Naive B cell (primary cell): ENCODE data around the gene KCNQ1. TPM values are rescaled to one million over a fixed set of nuclear protein-coding genes. Genes with fewer than 3 reads are reported as not detected.

Experiments
- ATAC-seq, 2 donors: fragments of 150-1000 bp; cut with Tn5 transposase; 2 replicates each; pipeline ENCODE4 v1.10.0; 2021; ENCODE audit warnings: low read depth in 2 of 2, mild to moderate bottlenecking in 2 of 2, moderate library complexity in 2 of 2
- DNase-seq: peaks from one replicate; pipeline ENCODE4 v3.0.0; 2022
- H3K27ac Mint-ChIP-seq, 6 donors: one replicate each; pipeline ENCODE4 v1.8.0; 2020 to 2022; ENCODE audit warnings: mild to moderate bottlenecking in 6 of 6, mixed read lengths in 6 of 6, moderate library complexity in 5 of 6, inconsistent platforms in 2 of 6
- H3K27me3 Mint-ChIP-seq, 3 donors: one replicate each; pipeline ENCODE4 v1.8.0; 2021 to 2022; ENCODE audit warnings: mixed read lengths in 3 of 3, mild to moderate bottlenecking in 1 of 3
- H3K36me3 Mint-ChIP-seq, 2 donors: one replicate each; pipeline ENCODE4 v1.8.0; 2020 to 2022; ENCODE audit warnings: mixed read lengths in 2 of 2, inconsistent platforms in 1 of 2, mild to moderate bottlenecking in 1 of 2
- H3K4me1 Mint-ChIP-seq, 3 donors: one replicate each; pipeline ENCODE4 v1.8.0; 2020 to 2022; ENCODE audit warnings: mixed read lengths in 3 of 3, inconsistent platforms in 1 of 3, mild to moderate bottlenecking in 1 of 3, moderate library complexity in 1 of 3
- H3K4me3 Mint-ChIP-seq, 8 donors: one replicate each; pipeline ENCODE4 v1.8.0; 2020 to 2022; ENCODE audit warnings: mild to moderate bottlenecking in 8 of 8, mixed read lengths in 8 of 8, moderate library complexity in 8 of 8, inconsistent platforms in 2 of 8
- H3K9me3 Mint-ChIP-seq, 7 donors: one replicate each; pipeline ENCODE4 v1.8.0; 2020 to 2022; ENCODE audit warnings: mixed read lengths in 7 of 7, mild to moderate bottlenecking in 5 of 7, inconsistent platforms in 2 of 7, moderate library complexity in 1 of 7
- polyA plus RNA-seq, 6 donors: library from polyadenylated mRNA; unstranded; fragments of 300-500 nt; fragmentation: Illumina TruSeq; gene quantifications; one replicate each; pipeline ENCODE4 v1.2.3, GENCODE V29; 2021; ENCODE audit warnings: low read depth in 6 of 6

The KCNQ1 gene
- polyA plus RNA-seq, 6 donors from 2014 or later: 9.3 to 22.6 (median 10.3) TPM

DNA sequence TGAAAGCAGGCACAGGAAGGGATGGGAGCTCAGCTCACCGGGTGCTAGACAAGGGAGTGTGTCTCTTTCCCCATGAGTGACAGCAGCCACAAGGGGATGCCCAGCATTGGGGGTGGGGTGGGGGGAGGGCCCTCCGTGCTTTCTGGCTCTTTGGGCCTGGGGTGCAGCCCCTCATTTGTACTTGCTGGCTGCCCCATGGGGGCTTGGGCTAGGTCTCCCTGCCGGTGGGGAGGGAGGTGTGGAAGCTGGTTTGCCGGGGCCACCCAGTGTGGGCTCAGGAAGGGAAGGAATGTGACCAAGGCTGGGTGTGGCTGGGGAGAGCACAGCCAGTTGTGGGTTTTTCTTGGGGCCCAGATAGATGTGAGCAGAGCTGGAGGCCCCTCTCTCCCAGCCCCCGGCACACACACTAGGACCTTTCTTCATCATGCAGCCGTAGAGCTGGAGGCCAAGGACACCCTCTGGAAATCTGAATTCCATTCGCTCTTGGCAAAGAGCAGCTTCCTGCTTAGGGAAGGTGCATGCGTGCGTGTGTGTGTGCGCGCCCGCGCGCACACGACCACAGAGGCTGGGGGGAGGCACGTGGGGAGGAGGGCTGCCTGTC is 229.2 kb downstream of the KCNQ1 start:
- H3K36me3 Mint-ChIP-seq: peaks cover 4 to 7% of the 10 kb centered on the region in 2 donors
- H3K27ac Mint-ChIP-seq: peak overlapping the region in 2 of 6 donors; percentile 57 to 70
- no peak for DNase-seq
- H3K4me1 Mint-ChIP-seq: peaks cover 19 to 45% (median 31%) of the 10 kb centered on the region in 3 donors
- ATAC-seq: no peak
- H3K27me3 Mint-ChIP-seq: no peaks in the 10 kb centered on the region
- no peak overlapping the region for H3K4me3 Mint-ChIP-seq
- peaks cover 0 to 3% (median 0%) of the 10 kb centered on the region in 7 donors for H3K9me3 Mint-ChIP-seq

DNA sequence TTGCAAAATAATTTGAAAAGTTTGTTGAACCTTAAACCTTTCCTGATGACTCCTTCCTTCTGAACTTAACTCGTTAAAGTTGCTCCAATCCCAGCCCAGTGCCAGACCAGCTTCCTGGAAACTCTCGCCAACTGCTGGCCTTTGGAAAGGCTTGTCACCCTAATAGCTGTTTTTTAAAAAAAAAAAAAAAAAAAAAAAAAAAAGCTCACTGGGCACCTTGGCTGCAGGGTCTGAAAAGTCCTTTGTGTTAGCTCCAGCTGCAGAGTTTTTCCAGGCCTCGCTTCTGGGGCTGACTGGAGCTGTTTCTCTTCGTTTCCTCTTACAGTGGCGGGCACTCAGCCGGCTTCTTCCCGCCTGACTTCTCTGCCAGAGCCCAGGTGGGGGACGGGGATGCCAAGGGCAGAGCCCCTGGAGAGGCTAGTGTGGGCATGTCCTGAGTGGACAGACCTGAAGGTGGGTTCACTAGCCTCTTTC is 229.9 kb downstream of the KCNQ1 start:
- peaks cover 4 to 6% of the 10 kb centered on the region in 2 donors for H3K36me3 Mint-ChIP-seq
- H3K4me3 Mint-ChIP-seq: no peak overlapping the region
- H3K27me3 Mint-ChIP-seq: no peaks in the 10 kb centered on the region
- DNase-seq (no peak), ATAC-seq (no peak)
- H3K9me3 Mint-ChIP-seq: peaks cover 0 to 3% (median 0%) of the 10 kb centered on the region in 7 donors
- peak overlapping the region in 2 of 6 donors; percentile 41 to 44 for H3K27ac Mint-ChIP-seq
- H3K4me1 Mint-ChIP-seq: peaks cover 19 to 41% (median 31%) of the 10 kb centered on the region in 3 donors

DNA sequence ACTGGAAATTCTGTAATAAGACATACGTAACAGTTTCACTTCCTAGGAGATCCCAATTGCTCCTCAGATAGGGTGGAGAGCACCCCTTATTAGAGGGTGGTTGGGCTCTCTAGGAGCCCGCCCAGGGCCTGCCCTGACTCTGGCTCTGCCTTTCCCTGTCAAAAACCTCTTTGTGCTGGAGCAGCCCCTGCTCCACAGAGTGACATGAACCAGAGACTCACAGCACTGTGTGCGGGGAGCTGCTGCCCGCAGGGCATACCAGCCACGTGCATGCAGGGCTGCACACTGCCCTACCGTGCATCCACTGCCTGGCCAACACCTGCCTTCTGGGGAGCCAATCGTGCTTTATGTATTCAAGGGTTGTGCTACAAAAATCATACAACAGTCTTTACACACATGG is 230.7 kb downstream of the KCNQ1 start:
- peaks cover 0 to 3% (median 0%) of the 10 kb centered on the region in 7 donors for H3K9me3 Mint-ChIP-seq
- H3K4me3 Mint-ChIP-seq: no peak overlapping the region
- no peaks in the 10 kb centered on the region for H3K27me3 Mint-ChIP-seq
- H3K27ac Mint-ChIP-seq: no peak overlapping the region
- peaks cover 0 to 4% of the 10 kb centered on the region in 2 donors for H3K36me3 Mint-ChIP-seq
- DNase-seq (no peak), ATAC-seq (no peak)
- H3K4me1 Mint-ChIP-seq: peaks cover 20 to 33% (median 24%) of the 10 kb centered on the region in 3 donors

DNA sequence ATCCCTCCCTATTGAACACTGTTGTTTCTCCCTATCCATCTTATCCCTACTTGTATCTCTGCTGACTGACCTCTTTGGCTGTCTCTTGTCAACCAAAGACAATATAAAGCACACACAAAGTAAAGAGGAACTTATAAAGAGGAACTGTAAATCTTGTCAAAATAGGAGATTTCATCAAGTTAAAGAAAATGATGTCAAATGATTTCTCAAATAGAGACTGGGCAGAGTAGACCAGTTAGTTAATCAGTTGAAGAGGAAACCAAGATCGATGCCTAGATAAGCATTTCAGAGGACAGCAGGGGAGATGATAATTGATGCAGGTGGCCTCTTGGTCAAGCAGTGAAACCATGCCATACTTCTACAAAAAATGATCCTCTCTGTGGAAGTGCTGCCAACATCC is 232.3 kb downstream of the KCNQ1 start:
- peaks cover 0 to 3% (median 0%) of the 10 kb centered on the region in 7 donors for H3K9me3 Mint-ChIP-seq
- H3K27me3 Mint-ChIP-seq: no peaks in the 10 kb centered on the region
- H3K36me3 Mint-ChIP-seq: peaks cover 0 to 4% of the 10 kb centered on the region in 2 donors
- DNase-seq (no peak), ATAC-seq (peak; percentile 61 to 65)
- H3K27ac Mint-ChIP-seq: no peak overlapping the region
- H3K4me3 Mint-ChIP-seq: no peak overlapping the region
- H3K4me1 Mint-ChIP-seq: peaks cover 29 to 40% (median 34%) of the 10 kb centered on the region in 3 donors

DNA sequence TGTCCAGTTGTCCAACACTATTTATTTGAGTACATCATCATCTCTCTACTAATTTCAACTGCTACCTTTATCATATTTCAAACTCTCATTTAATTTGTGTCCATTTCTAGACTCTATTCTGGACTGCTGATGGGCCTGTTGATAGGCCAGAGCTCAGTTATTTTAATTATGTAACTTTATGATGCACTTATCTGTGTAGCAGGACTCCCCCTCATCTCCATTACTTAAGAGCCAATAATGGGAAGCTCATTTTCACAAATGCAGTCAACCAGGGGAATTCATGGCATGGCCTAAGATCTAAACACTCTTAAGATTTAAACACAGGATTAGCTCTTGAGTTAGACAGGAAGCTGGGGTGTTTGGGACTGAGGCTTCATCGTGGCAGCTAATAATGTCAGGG is 233.6 kb downstream of the KCNQ1 start:
- Mint-ChIP-seq H3K27me3 (no peaks in the 10 kb centered on the region), H3K36me3 (peaks cover 0 to 4% of the 10 kb centered on the region in 2 donors), H3K27ac (peak overlapping the region in 2 of 6 donors; percentile 38 to 74), H3K4me3 (no peak overlapping the region), H3K9me3 (peaks cover 0 to 3% (median 0%) of the 10 kb centered on the region in 7 donors), H3K4me1 (peaks cover 30 to 40% (median 38%) of the 10 kb centered on the region in 3 donors)
- DNase-seq (no peak), ATAC-seq (no peak)

DNA sequence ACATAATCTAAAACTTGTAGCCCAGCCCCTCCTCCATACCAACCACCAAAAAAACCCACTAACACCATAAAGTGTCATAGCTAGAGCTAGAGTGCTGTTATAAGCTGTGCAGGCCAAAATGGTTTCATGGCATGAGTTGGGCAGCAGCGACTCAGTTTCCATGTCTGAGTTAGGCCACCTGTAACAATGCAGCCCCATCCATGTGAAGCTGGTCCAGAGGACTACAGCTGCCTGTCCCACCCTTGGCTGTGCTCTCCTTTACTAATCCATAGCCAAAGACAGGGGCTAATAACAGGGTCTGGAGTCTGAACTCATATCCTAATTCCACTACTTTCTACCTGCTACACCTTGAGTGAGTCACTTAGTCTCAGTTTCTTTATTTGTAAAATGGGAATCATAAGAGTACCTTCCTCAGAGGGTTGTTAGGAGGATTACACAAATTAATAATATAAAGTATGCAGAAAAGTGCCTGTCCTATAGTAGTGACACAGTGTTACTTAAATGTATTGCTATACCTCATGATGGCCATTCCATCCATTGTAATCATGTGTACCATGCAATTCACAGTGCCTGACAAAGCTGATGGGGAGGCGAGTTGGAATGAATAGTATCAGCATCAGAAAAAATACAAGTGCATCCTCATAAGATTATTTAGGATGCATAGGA is 234.3 kb downstream of the KCNQ1 start:
- H3K9me3 Mint-ChIP-seq: peaks cover 0 to 3% (median 0%) of the 10 kb centered on the region in 7 donors
- H3K4me3 Mint-ChIP-seq: no peak overlapping the region
- peaks cover 0 to 4% of the 10 kb centered on the region in 2 donors for H3K36me3 Mint-ChIP-seq
- H3K27me3 Mint-ChIP-seq: no peaks in the 10 kb centered on the region
- DNase-seq: no peak
- H3K4me1 Mint-ChIP-seq: peaks cover 30 to 38% (median 33%) of the 10 kb centered on the region in 3 donors
- ATAC-seq: no peak
- H3K27ac Mint-ChIP-seq: no peak overlapping the region

DNA sequence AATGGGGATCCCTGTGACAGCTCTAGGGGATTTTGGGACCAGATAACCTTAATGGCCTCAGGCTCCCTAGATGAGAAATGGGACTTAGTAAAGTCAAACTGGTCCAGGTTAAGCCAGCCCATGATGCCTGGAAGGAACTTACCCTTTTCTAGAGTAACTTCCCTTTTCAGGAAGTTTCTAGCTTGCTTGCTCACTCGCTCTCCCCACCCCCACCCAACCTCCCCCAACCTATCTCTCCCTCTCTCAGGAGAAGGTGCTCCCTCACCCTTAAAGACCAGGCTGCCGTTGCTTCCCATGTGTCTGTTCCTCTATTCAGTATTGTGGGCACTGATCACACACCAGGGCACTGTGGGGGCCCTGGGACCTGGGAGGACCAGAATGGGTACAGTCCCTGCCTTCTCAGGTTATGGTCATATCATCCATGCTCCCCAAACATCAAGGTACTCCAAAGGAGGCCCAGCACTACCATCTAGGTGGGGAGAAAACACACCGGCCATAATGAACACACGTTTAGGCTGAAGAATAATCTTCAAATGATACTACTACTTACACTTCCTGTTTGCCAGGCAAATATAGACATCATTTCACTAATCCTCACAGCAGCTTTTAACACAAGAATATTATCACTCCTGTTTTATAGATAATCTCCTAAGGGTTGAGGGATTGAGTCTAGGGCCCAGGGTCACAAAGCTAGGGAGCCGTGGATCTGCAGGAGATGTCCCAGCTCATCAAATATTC is 236.8 kb downstream of the KCNQ1 start:
- H3K4me3 Mint-ChIP-seq: peak overlapping the region in 6 of 8 donors; percentile 28 to 64 (median 40)
- H3K4me1 Mint-ChIP-seq: peaks cover 23 to 27% (median 24%) of the 10 kb centered on the region in 3 donors
- DNase-seq (no peak), ATAC-seq (peak; percentile 46 to 61)
- peaks cover 0 to 4% of the 10 kb centered on the region in 2 donors for H3K36me3 Mint-ChIP-seq
- peaks cover 0 to 3% (median 0%) of the 10 kb centered on the region in 7 donors for H3K9me3 Mint-ChIP-seq
- no peaks in the 10 kb centered on the region for H3K27me3 Mint-ChIP-seq
- H3K27ac Mint-ChIP-seq: peak overlapping the region in 5 of 6 donors; percentile 32 to 88 (median 80)

DNA sequence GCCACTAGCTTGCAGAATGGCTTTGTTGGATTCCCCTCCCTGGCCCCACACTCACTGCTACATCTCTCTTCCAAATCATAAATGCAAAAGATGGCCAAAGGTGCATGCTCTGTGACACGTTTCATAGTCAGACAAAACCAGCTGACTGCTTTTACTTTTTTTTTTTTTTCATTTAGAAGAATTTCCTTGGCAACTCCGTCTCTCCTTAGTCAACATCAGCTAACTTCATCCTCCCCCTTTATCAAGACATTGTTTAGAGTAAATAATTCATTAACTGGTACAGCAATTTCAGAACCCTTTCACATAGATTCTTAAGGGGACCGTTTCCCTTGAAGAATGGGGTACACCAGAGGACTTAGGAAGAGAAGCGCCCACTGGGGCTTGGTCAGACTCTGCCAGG is 239.0 kb downstream of the KCNQ1 start:
- Mint-ChIP-seq H3K27ac (no peak overlapping the region), H3K36me3 (no peaks in the 10 kb centered on the region)
- ATAC-seq: no peak

DNA sequence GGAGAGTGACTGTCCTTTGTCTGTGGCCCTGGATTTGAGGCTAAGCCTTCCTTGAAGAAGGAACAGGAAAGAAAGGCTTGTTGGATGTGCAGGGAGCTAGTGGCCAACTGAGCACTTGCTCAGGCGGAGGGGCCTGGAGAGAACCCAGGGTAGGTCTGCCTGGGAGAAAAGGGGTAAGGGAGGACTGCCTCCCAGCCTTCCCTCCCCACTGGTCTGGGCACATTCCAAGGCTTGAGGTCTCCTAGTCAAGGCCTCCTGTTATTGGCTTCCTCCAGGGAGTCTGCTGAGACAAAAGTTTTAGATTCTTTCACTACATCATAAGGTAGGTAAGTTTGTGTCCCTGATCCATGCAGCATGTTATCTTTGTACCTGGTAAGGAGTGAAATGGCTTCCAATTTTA is 239.8 kb downstream of the KCNQ1 start:
- Mint-ChIP-seq H3K27ac (no peak overlapping the region), H3K27me3 (no peaks in the 10 kb centered on the region), H3K4me3 (no peak overlapping the region), H3K36me3 (no peaks in the 10 kb centered on the region), H3K9me3 (no peaks in the 10 kb centered on the region), H3K4me1 (peaks cover 16 to 21% (median 17%) of the 10 kb centered on the region in 3 donors)
- ATAC-seq: no peak
- no peak for DNase-seq

More for the DNA sequence above, 239.0 kb downstream of the KCNQ1 start:
- Mint-ChIP-seq H3K9me3 (no peaks in the 10 kb centered on the region), H3K4me3 (no peak overlapping the region), H3K4me1 (peaks cover 15 to 21% (median 17%) of the 10 kb centered on the region in 3 donors), H3K27me3 (no peaks in the 10 kb centered on the region)
- DNase-seq: no peak

DNA sequence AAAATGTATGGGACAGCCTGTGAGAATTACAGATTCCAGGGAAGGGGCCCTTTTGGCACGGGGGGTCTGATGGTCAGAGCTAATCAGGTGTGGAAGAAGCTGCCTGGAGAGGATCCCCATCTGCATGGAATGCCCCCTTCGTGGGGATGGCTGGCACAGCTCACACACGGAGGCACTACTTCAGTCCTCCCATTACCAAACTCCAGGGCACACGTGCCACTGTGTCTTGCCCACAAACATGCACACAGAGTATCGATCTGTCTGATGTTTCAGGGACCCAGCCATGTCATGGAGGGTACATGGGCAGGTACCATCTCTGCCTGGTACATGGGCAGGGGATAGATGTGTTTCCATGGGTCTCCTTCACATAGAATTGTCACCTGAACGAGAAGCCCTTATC is 240.2 kb downstream of the KCNQ1 start:
- H3K9me3 Mint-ChIP-seq: no peaks in the 10 kb centered on the region
- DNase-seq: no peak
- no peak for ATAC-seq
- no peak overlapping the region for H3K27ac Mint-ChIP-seq
- no peaks in the 10 kb centered on the region for H3K27me3 Mint-ChIP-seq
- H3K4me1 Mint-ChIP-seq: peaks cover 17 to 23% (median 22%) of the 10 kb centered on the region in 3 donors
- no peak overlapping the region for H3K4me3 Mint-ChIP-seq
- H3K36me3 Mint-ChIP-seq: no peaks in the 10 kb centered on the region

DNA sequence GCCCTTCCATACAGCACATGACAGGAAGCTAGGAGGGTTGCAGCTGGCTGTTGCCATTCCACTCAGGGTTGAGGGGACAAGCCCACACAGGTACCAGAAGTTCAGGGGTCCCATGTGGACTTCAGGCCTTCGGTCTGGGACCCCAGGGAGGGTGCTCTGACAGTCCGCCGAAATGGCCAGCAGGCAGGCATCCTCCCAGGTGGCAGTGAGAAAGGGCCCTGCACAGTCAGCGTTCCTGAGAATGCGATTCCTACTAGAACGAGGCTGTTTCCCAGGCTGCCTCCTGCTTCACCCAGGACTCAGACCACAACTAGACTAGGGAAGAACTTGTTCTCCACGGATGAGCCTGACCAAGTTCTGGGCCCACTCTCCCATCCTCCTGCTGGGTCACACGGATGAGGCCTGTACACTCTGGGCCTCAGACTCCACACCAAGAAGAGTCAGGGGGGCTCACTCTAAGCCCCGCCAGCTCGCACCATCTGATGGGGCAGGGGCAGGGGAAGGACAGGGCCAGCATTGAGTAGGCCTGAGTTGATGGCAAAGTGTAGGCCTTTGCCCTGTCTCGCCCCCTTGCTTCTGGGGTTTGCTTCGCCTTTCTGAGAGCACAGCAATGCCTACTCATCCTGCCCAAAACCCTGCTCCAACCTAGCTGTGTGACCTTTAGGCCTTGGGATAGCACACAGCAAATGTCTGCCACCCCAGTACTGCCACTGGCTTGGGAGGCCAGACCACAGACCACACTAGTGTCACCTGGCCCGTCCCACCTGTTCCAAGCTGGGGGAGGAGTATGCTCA is 241.0 kb downstream of the KCNQ1 start:
- H3K27me3 Mint-ChIP-seq: no peaks in the 10 kb centered on the region
- ATAC-seq: no peak
- H3K4me1 Mint-ChIP-seq: peaks cover 21 to 23% (median 22%) of the 10 kb centered on the region in 3 donors
- no peak overlapping the region for H3K27ac Mint-ChIP-seq
- no peaks in the 10 kb centered on the region for H3K9me3 Mint-ChIP-seq
- no peaks in the 10 kb centered on the region for H3K36me3 Mint-ChIP-seq
- DNase-seq: no peak
- H3K4me3 Mint-ChIP-seq: no peak overlapping the region

DNA sequence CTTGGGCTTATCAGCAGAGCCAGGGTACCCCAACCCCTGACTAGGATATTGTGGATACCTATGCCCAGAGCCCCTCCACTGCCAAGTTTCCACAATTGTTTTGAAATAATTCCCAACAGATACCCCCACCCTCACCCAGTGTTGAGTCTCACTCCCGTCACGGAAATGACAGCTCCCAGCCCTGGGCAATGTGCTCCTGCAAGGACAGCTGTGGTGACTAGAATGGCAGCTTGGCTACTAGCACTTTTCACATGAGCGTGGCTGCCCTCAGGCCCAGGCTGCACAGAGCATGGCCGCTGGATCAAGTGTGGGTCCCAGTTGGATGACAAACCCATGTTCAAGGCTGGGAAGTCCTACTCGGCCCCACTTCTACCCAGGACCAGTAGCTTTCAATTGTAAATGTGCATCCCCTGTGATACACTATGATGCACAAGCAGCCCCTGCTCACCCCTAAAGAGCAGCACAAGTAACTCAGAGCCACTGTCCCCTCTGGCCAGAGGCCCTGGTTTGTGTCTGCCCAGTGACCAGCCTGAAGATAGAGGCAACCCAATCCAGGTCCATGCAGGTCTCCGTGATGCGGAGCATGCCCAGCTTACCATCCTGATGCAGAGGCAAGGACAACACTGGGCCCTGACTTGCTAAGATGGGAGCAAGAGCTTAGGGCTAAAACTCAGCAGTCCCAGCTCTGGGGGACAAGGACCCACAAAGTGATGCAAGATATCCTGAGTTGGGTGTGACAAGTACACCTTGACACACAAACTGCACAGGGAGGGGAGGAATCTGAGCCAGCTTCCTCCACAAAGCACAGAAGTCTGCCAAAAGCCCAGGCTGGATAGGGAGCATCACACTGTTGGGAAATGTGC is 241.8 kb downstream of the KCNQ1 start:
- Mint-ChIP-seq H3K4me3 (no peak overlapping the region), H3K27ac (no peak overlapping the region), H3K9me3 (no peaks in the 10 kb centered on the region), H3K4me1 (peaks cover 15 to 19% (median 15%) of the 10 kb centered on the region in 3 donors), H3K27me3 (no peaks in the 10 kb centered on the region), H3K36me3 (no peaks in the 10 kb centered on the region)
- no peak for ATAC-seq
- DNase-seq: no peak
